T follicular helper cell (primary cell): ENCODE data around the gene ATP8A1.
"Not testable (repeated sequence)": the region's sequence is repeated elsewhere in the genome, so short reads cannot be mapped to it uniquely, and the experiment has no call there.

ENCODE experiments used
- DNase-seq: peaks from one replicate; pipeline ENCODE4 v3.0.0-alpha.2; 2020; ENCODE audit warnings: low read depth

The ATP8A1 gene

GRCh38 chr4:42410446-42410845, 246.5 kb downstream of the ATP8A1 start:
- no peak for DNase-seq

- DNase-seq = no peak
Observed at GRCh38 chr4:42404001-42404400, 252.9 kb downstream of the ATP8A1 start.

GRCh38 chr4:42401171-42401570, 255.7 kb downstream of the ATP8A1 start:
- DNase-seq = no peak

- no peak for DNase-seq
Observed at GRCh38 chr4:42399393-42399792, 257.5 kb downstream of the ATP8A1 start.

DNA sequence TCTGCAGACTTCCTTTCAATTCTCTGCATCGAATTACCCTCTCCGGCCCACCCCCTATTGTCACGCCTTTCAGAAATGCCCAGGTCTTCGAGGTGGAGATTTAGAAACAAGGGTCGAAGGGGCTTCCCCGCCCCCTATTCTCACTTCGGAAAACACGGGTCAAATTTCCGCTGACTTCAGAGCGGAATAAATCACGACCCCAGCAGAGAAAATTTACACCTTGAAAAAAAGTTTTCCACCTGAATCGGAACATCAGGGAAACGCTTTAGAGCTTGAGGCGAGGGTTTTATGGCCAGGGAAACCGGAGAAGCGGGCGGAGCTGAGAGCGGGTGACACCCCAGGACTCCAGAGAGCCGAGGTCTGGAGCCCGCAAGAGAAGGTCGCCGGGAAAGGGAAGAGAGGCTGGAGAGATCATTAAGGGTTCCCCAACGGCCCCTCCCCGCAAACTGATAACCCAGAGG, 258.0 kb downstream of the ATP8A1 start:
- DNase-seq = no peak

GRCh38 chr4:42398171-42398870, 258.6 kb downstream of the ATP8A1 start:
- DNase-seq = no peak

- DNase-seq = no peak
Observed at GRCh38 chr4:42397635-42398170, 259.2 kb downstream of the ATP8A1 start.

GRCh38 chr4:42396752-42397634, 259.9 kb downstream of the ATP8A1 start, which contains the start of gene SHISA3:
Gene SHISA3, plus strand, starts transcription at chr4:42397488. Its CDS starts 569 bp downstream, at chr4:42398057.
- DNase-seq = no peak

- no peak for DNase-seq
Observed at GRCh38 chr4:42396361-42396751, 260.5 kb downstream of the ATP8A1 start.

GRCh38 chr4:42395595-42395994, 261.3 kb downstream of the ATP8A1 start:
- no peak for DNase-seq

DNA sequence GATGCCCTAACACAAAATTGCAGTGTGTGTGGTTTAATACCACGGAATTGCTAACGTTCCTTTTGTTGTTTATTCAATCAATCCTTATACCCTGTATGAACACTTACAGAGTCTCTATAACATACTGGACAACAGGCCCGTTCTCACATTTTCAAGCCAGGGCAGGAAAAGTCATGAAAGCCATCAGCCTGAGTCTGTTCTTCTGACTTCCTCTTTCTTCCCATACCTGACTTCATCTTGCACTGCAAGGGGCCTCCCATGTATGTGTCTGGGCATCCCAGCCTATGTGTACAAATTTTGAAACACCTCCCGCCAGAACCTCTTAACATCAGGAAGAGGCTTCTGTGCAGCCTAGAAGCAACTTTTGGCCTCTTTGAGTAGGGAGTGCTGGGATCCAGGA, 264.5 kb downstream of the ATP8A1 start:
- DNase-seq = no peak

GRCh38 chr4:42391981-42392380, 264.9 kb downstream of the ATP8A1 start:
- DNase-seq = no peak

GRCh38 chr4:42391355-42391664, 265.6 kb downstream of the ATP8A1 start:
- DNase-seq = no peak

GRCh38 chr4:42390622-42391354, 266.1 kb downstream of the ATP8A1 start:
- DNase-seq = no peak

DNA sequence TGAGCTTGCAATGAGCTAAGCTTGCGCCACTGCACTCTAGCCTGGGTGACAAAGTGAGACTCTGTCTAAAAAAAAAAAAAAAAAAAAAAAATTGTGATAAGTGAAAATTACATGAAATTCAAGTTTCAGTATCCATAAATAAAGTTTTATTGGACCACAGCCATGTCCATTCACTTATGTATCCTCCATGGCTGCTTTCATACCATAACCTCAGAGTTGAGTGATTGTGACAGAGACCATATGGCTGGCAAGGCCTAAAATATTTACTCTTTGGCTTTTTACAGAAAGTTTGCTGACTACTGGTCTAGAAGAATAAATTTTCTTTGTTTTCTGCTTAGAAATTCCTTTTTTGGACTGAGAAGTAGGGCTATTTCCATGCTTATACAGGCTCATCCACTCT, 271.4 kb downstream of the ATP8A1 start:
- DNase-seq = no peak

GRCh38 chr4:42381666-42382065, 275.2 kb downstream of the ATP8A1 start:
- no peak for DNase-seq

DNA sequence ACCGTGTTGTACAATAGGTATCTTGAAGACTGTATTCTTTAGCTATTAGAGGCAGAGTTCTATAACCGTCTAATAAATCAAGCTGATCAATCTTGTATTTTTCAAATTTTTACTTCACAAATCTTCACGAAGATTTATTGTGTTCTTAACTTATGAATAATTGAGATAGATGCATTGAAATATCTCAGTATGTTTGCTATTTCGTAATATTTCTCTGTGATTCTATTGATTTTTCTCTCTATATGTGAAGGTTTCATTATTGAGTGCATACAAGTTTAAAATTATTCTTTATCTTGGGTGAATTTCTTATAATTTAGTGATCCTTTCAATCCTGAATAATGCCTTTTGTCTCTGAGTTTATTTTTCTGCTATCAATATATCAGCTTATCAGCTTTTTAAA, 279.4 kb downstream of the ATP8A1 start:
- DNase-seq = no peak

DNA sequence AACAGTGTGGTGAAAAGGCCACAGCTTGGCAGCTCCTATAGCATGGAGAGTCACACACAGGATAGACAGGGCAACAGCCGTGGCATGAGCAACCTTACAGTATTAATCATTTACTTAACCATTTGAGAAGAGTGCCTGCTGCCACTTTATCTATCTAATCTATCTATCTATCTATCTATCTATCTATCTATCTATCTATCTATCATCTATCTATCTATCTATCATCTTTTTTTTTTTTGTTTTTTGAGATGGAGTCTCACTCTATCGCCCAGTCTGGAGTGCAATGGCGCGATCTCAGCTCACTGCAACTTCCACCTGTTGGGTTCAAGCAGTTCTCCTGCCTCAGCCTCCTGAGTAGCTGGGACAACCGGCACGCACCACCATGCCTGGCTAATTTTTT, 284.6 kb downstream of the ATP8A1 start:
- not testable (repeated sequence) for DNase-seq

GRCh38 chr4:42371305-42372252, 285.3 kb downstream of the ATP8A1 start:
- no peak for DNase-seq

DNA sequence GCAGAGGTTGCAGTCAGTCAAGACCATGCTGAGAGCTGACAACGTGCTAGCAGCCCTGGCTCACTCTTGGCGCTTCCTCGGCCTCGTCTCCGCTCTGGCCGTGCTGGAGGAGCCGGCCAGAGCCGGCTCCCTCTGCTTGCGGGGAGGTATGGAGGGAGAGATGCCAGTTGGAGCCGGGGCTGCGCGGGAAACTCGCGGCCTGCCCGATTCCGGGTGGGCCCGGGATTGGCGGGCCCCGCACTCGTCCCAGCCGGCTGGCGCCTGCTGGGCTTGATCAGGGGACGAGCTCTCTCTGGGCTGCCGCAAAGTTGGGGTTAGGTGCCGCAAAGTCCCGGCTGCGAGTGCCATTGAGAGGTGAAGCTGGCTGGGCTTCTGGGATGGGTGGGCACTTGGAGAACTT, 287.4 kb downstream of the ATP8A1 start:
- no peak for DNase-seq

DNA sequence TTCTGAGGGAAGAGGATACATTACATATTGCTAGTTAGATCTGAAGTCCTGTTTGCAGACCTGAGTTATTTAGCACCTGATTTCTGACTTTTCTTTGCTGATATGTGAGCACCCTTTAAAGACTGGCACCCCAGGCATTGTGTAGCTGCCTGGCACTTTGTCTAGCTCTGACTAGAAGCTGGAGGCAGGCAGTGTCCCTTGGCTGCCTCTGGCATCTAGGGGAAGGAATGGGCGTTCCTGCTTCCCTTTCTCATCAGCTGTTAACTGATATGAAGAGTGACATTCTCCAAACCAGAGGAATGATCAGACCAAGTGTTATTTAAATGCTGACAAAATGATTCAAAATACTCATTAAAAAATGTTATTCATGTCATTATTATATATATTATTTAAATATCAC, 289.9 kb downstream of the ATP8A1 start:
- no peak for DNase-seq
